K562 (cell line): ENCODE data around the gene TMEM179. TPM values are rescaled to one million over a fixed set of nuclear protein-coding genes. Genes with fewer than 3 reads are reported as not detected.

Experiments used
- ATAC-seq: fragments of 200-7000 bp; cut with Tn5 transposase; 3 replicates; pipeline ENCODE4 v1.9.1; 2020; ENCODE audit warnings: moderate library complexity
- BruUV-seq: library from RNA; stranded (reverse); fragments of 400-500 nt; replicated peaks from 2 replicates; lab custom pipeline; 2021; lab: Mats Ljungman, UMichigan
- CTCF ChIA-PET: fragments of 300-600 bp; formaldehyde crosslinking; extraction: SDS; loops from one replicate; lab custom pipeline; 2021; ENCODE audit warnings: low intra/inter-chr PET ratio; lab: Yijun Ruan, JAX
- POLR2A ChIA-PET: fragments of 300-600, 350-650 bp; sonication (Branson Sonifier 250); formaldehyde crosslinking; extraction: SDS; loops from one replicate; lab custom pipeline; 2021; ENCODE audit warnings: antibody characterized with exemption, inconsistent platforms; lab: Yijun Ruan, JAX
- DNase-seq, 4 experiments: peaks; one replicate each; pipeline versions ENCODE4 v3.0.0 to v3.0.0-alpha.2; 2011 to 2018; ENCODE audit warnings: low spot score in 3 of 4, mixed read lengths in 3 of 4; ENCODE audit errors: extremely low read depth in 1 of 4
- FAIRE-seq: peaks from 2 replicates; lab custom pipeline; 2011; peaks lifted over from hg19 to GRCh38; lab: Jason Lieb, UNC
- H2AFZ ChIP-seq: 2 replicates; pipeline ENCODE4 v1.6.0; 2011; ENCODE audit warnings: low read depth, low read length, control low read depth, inconsistent platforms
- H3K27ac ChIP-seq: fragments of 200-600 bp; 3 replicates; pipeline ENCODE4 v1.8.0; 2011; ENCODE audit warnings: low read depth, mild to moderate bottlenecking, control low read depth, inconsistent platforms, low read length, moderate library complexity, mixed read lengths; ENCODE audit errors: extremely low read depth
- H3K27me3 ChIP-seq, 2 experiments: fragments of 300-600 bp in 1 of 2; 2 replicates in 1 of 2; 3 replicates in 1 of 2; pipeline versions ENCODE4 v1.6.0 to v1.8.0; 2011; ENCODE audit warnings: inconsistent platforms in 2 of 2, low read length in 2 of 2, mild to moderate bottlenecking in 1 of 2, mixed read lengths in 1 of 2, moderate library complexity in 1 of 2; ENCODE audit not compliant: control insufficient read depth in 2 of 2, insufficient read depth in 2 of 2
- H3K36me3 ChIP-seq: fragments of 300-600 bp; 3 replicates; pipeline ENCODE4 v1.8.0; 2011; ENCODE audit warnings: mild to moderate bottlenecking, low read length, inconsistent platforms; ENCODE audit not compliant: control insufficient read depth, insufficient read depth
- H3K4me1 ChIP-seq, 2 experiments: fragments of 200-600 bp in 1 of 2; replicated peaks in 1 of 2; 2 replicates in 1 of 2; 3 replicates in 1 of 2; pipeline versions ENCODE4 v1.5.1 to v1.8.0; 2011; ENCODE audit warnings: inconsistent platforms in 2 of 2, low read length in 2 of 2, mild to moderate bottlenecking in 1 of 2, mixed read lengths in 1 of 2, moderate library complexity in 1 of 2; ENCODE audit not compliant: control insufficient read depth in 2 of 2, insufficient read depth in 2 of 2
- H3K4me2 ChIP-seq: 2 replicates; pipeline ENCODE4 v1.6.1; 2011; ENCODE audit warnings: low read length, control low read depth, inconsistent platforms, mixed read lengths; ENCODE audit not compliant: insufficient read depth
- H3K4me3 ChIP-seq: fragments of 200-600 bp; sonication (generic), shearing (Covaris generic); 2 replicates; pipeline ENCODE4 v1.5.1; 2016; ENCODE audit warnings: control low read depth, inconsistent platforms
- H3K79me2 ChIP-seq: fragments of 200-600 bp; 3 replicates; pipeline ENCODE4 v1.8.0; 2011; ENCODE audit warnings: low read length, inconsistent platforms; ENCODE audit not compliant: control insufficient read depth, insufficient read depth
- H3K9ac ChIP-seq, 2 experiments: 2 replicates each; pipeline versions ENCODE4 v1.6.0 to v1.6.1; 2011; ENCODE audit warnings: low read depth in 2 of 2, low read length in 2 of 2, control low read depth in 1 of 2, inconsistent platforms in 1 of 2, mild to moderate bottlenecking in 1 of 2, mixed read lengths in 1 of 2; ENCODE audit not compliant: insufficient read depth in 1 of 2
- H3K9me1 ChIP-seq: one replicate; pipeline ENCODE4 v1.6.0; 2011; ENCODE audit warnings: inconsistent platforms, mild to moderate bottlenecking, low read length, moderate library complexity; ENCODE audit not compliant: control insufficient read depth, insufficient read depth
- H3K9me3 ChIP-seq: replicated peaks from 2 replicates; pipeline ENCODE4 v1.5.1; 2011; ENCODE audit warnings: low read depth, low read length, inconsistent platforms; ENCODE audit not compliant: control insufficient read depth, insufficient read depth
- H4K20me1 ChIP-seq: replicated peaks from 2 replicates; pipeline ENCODE4 v1.6.1; 2011; ENCODE audit warnings: low read length, inconsistent platforms, mixed read lengths; ENCODE audit not compliant: control insufficient read depth, insufficient read depth
- HIVEP1 ChIP-seq: fragments of 250-450 bp; sonication (Bioruptor Pico); IDR thresholded peaks from 2 replicates; pipeline ENCODE4 v1.4.0; 2020; ENCODE audit warnings: mild to moderate bottlenecking
- PHTF2 ChIP-seq: fragments of 250-450 bp; sonication (Bioruptor Pico); IDR thresholded peaks from 2 replicates; pipeline ENCODE4 v1.5.0; 2021; ENCODE audit warnings: mild to moderate bottlenecking
- ZBTB2 ChIP-seq: fragments of 450-650 bp; IDR thresholded peaks from 2 replicates; pipeline ENCODE4 v1.6.1; 2016; ENCODE audit warnings: antibody characterized with exemption
- ZFP1 ChIP-seq: fragments of 450-650 bp; formaldehyde crosslinking; IDR thresholded peaks from 2 replicates; pipeline ENCODE4 v1.4.0; 2020; ENCODE audit warnings: mild to moderate bottlenecking, mixed read lengths
- WGBS: fragments of 100-300 bp; shearing (Covaris generic); methylation state at CpG from one replicate; pipeline ENCODE4 v1.1.6; 2016; ENCODE audit warnings: low coverage, mixed read lengths; ENCODE audit not compliant: insufficient coverage; ENCODE audit errors: missing lambda C conversion rate; 5-methylcytosine and 5-hydroxymethylcytosine counted together
- in situ Hi-C: fragments of 300-500 bp; cut with MboI; formaldehyde crosslinking; loops from 4 replicates; pipeline ENCODE4 v1.15.0; 2018; ENCODE audit warnings: inconsistent platforms, mixed read lengths
- intact Hi-C: fragments of 100-400 bp; cut with micrococcal nuclease; formaldehyde crosslinking; loops from 2 replicates; pipeline ENCODE4 v1.14.2; 2022
- polyA plus RNA-seq, 8 experiments: library from polyadenylated mRNA; depleted of rRNA in 4 of 8; stranded (reverse) in 5 of 8; unstranded in 3 of 8; fragments of >200 nt; fragmentation: Nextera tagmentation in 2 of 8; fragmentation: Illumina TruSeq in 1 of 8; extraction: Ambion mirVana in 2 of 8; extraction: Trizol in 1 of 8; gene quantifications; 2 replicates each; pipeline versions ENCODE4 v1.2.1 to v1.2.3, GENCODE V29; 2011 to 2014; ENCODE audit warnings: inconsistent platforms in 1 of 8, missing spikeins in 1 of 8
- total RNA-seq, 7 experiments: library from RNA; depleted of rRNA in 6 of 7; stranded (reverse); fragments of >200 nt in 6 of 7; fragmentation: Illumina TruSeq in 2 of 7; extraction: Trizol in 2 of 7; gene quantifications; 2 replicates each; pipeline versions ENCODE4 v1.2.1 to v1.2.3, GENCODE V29; 2011 to 2021; ENCODE audit warnings: low replicate concordance in 1 of 7

TMEM179 gene
- total and polyA plus RNA-seq, 9 of the 15 experiments (the other 6 are each of a cell fraction or from before 2014, with no cell fraction given) = not detected

GRCh38 chr14:104561124-104561557, 43.4 kb downstream of the TMEM179 start:
- Histone ChIP-seq H3K27me3 (peaks cover 0 to 26% of the 10 kb centered on the region in 2 experiments; a peak in 2 of 5 replicates), H3K27ac (no peak overlapping the region), H3K4me1 (peaks cover 0 to 27% of the 10 kb centered on the region in 2 experiments; a peak in 2 of 5 replicates), H3K9ac (no peak overlapping the region), H3K4me3 (no peak overlapping the region), H3K9me1 (no peaks in the 10 kb centered on the region), H4K20me1 (no peaks in the 10 kb centered on the region; the same call in 1 of the 2 replicates), H3K4me2 (no peak overlapping the region), H3K9me3 (no peaks in the 10 kb centered on the region), H2AFZ (no peak overlapping the region), H3K79me2 (no peaks in the 10 kb centered on the region), H3K36me3 (no peaks in the 10 kb centered on the region)
- intact Hi-C loops (loop anchor here (5.0 to 10.0 kb wide), 3 partner anchors 64 to 484 kb away; no protein-coding TSS in a partner anchor), in situ Hi-C loops (no loop called here)
- BruUV-seq = no TSS peak
- ATAC-seq (no peak), DNase-seq (no peak), FAIRE-seq (no peak)
- WGBS = 0% methylated on average over 10 of the region's 17 CpGs
- ChIA-PET CTCF (interaction anchor here (0.6 kb wide), 1 partner anchor 76 kb away, joined by 3 read pairs; no protein-coding TSS in a partner anchor), POLR2A (no interaction called here)
- no peak for TF ChIP-seq HIVEP1

- Histone ChIP-seq H3K4me2 (no peak overlapping the region), H3K27me3 (peaks cover 0 to 21% of the 10 kb centered on the region in 2 experiments; a peak in 2 of 5 replicates), H3K79me2 (no peaks in the 10 kb centered on the region), H4K20me1 (no peaks in the 10 kb centered on the region), H3K9ac (no peak overlapping the region), H3K4me1 (peaks cover 0 to 21% of the 10 kb centered on the region in 2 experiments; a peak in 2 of 5 replicates), H3K36me3 (no peaks in the 10 kb centered on the region), H3K9me3 (no peaks in the 10 kb centered on the region), H2AFZ (no peak overlapping the region), H3K27ac (no peak overlapping the region), H3K9me1 (no peaks in the 10 kb centered on the region), H3K4me3 (no peak overlapping the region)
- POLR2A ChIA-PET = interaction anchor here (0.6 kb wide), 1 partner anchor 8 kb away, joined by 3 read pairs; no protein-coding TSS in a partner anchor
- TF ChIP-seq ZFP1 (CRISPR knock-in tag) (no peak), ZBTB2 (no peak), PHTF2 (CRISPR knock-in tag) (no peak)
- DNase-seq (no peak), ATAC-seq (no peak), FAIRE-seq (no peak)
- no TSS peak for BruUV-seq
- intact Hi-C loops = loop anchor here (5.0 to 10.0 kb wide), 3 partner anchors 64 to 483 kb away; no protein-coding TSS in a partner anchor
- WGBS = no CpG with 5 or more reads among the region's 3 CpGs
- CTCF ChIA-PET = interaction anchor here (0.6 kb wide), 1 partner anchor 77 kb away, joined by 3 read pairs; no protein-coding TSS in a partner anchor
- in situ Hi-C loops = no loop called here
Measured at GRCh38 chr14:104560586-104560945, 44.0 kb downstream of the TMEM179 start.
